PC-3 (cell line): ENCODE results near the gene RNF151. TPM values are rescaled to one million over a fixed set of nuclear protein-coding genes. Genes with fewer than 3 reads are reported as not detected.

Experiments used
- ATAC-seq: fragments of 200-7000 bp; cut with Tn5 transposase; 2 replicates; pipeline ENCODE4 v1.9.1; 2020; ENCODE audit warnings: mild to moderate bottlenecking, moderate library complexity
- BruUV-seq: library from RNA; stranded (reverse); fragments of 400-500 nt; replicated peaks from 2 replicates; lab custom pipeline; 2021; lab: Mats Ljungman, UMichigan
- CTCF ChIA-PET: fragments of 300-600 bp; sonication (Branson Sonifier 250); formaldehyde crosslinking; loops from one replicate; lab custom pipeline; 2022; ENCODE audit warnings: antibody characterized with exemption; lab: Charles Lee
- POLR2A ChIA-PET: fragments of 300-600 bp; sonication (Branson Sonifier 250); formaldehyde crosslinking; loops from one replicate; lab custom pipeline; 2022; ENCODE audit warnings: antibody characterized with exemption; ENCODE audit not compliant: unreplicated experiment; lab: Charles Lee
- DNase-seq: peaks from one replicate; pipeline ENCODE4 v3.0.0-alpha.2; 2015
- H2AFZ ChIP-seq: fragments of 300-600 bp; sonication (generic); 2 replicates; pipeline ENCODE4 v1.6.0; 2016; ENCODE audit warnings: antibody characterized with exemption, low read length
- H3F3A ChIP-seq: fragments of 300-600 bp; sonication (generic); one replicate; pipeline ENCODE4 v1.6.0; 2017; ENCODE audit warnings: antibody characterized with exemption, low read length, control low read depth, mild to moderate bottlenecking; ENCODE audit not compliant: unreplicated experiment
- H3K27ac ChIP-seq: fragments of 300-600 bp; sonication (generic); 2 replicates; pipeline ENCODE4 v1.5.1; 2016; ENCODE audit warnings: mild to moderate bottlenecking, low read length
- H3K27me3 ChIP-seq: fragments of 300-600 bp; sonication (generic); 2 replicates; pipeline ENCODE4 v1.6.1; 2016; ENCODE audit warnings: low read length, mixed read lengths
- H3K36me3 ChIP-seq: fragments of 300-600 bp; sonication (generic); 2 replicates; pipeline ENCODE4 v1.6.1; 2016; ENCODE audit warnings: low read depth, mixed run types, low read length, mixed read lengths
- H3K4me1 ChIP-seq: fragments of 300-600 bp; sonication (generic); 2 replicates; pipeline ENCODE4 v1.5.1; 2016; ENCODE audit warnings: low read length; ENCODE audit not compliant: insufficient read depth
- H3K4me2 ChIP-seq: fragments of 300-600 bp; sonication (generic); 2 replicates; pipeline ENCODE4 v1.6.0; 2016; ENCODE audit warnings: low read length
- H3K4me3 ChIP-seq: fragments of 300-600 bp; sonication (generic); 2 replicates; pipeline ENCODE4 v1.5.1; 2016; ENCODE audit warnings: mild to moderate bottlenecking, low read length, mixed read lengths
- H3K79me2 ChIP-seq: fragments of 300-600 bp; sonication (generic); 2 replicates; pipeline ENCODE4 v1.6.1; 2017; ENCODE audit warnings: low read length, mixed read lengths
- H3K9ac ChIP-seq: fragments of 300-600 bp; sonication (generic); 2 replicates; pipeline ENCODE4 v1.6.0; 2016; ENCODE audit warnings: mild to moderate bottlenecking, low read length
- H3K9me2 ChIP-seq: fragments of 300-600 bp; sonication (generic); replicated peaks from 2 replicates; pipeline ENCODE4 v1.6.1; 2016; ENCODE audit warnings: mixed run types, low read length, mixed read lengths
- H3K9me3 ChIP-seq: fragments of 300-600 bp; sonication (generic); 2 replicates; pipeline ENCODE4 v1.6.1; 2016; ENCODE audit warnings: low read length, mixed read lengths
- H4K20me1 ChIP-seq: fragments of 300-600 bp; sonication (generic); 2 replicates; pipeline ENCODE4 v1.6.1; 2016; ENCODE audit warnings: low read length, mixed read lengths
- EZH2 ChIP-seq: fragments of 300-600 bp; sonication (generic); IDR thresholded peaks from one replicate; pipeline ENCODE4 v1.6.1; 2017; ENCODE audit warnings: antibody characterized with exemption, mild to moderate bottlenecking, low read length; ENCODE audit not compliant: unreplicated experiment
- EZH2phosphoT487 ChIP-seq: fragments of 300-600 bp; sonication (generic); IDR thresholded peaks from 2 replicates; pipeline ENCODE4 v1.6.1; 2018; ENCODE audit warnings: mild to moderate bottlenecking, antibody characterized with exemption, low read length, borderline replicate concordance
- intact Hi-C: fragments of 100-400 bp; cut with micrococcal nuclease; formaldehyde crosslinking; loops from 2 replicates; pipeline ENCODE4 v1.9.0; 2023
- total RNA-seq: library from RNA; depleted of rRNA; stranded (reverse); fragments of >200 nt; gene quantifications from 2 replicates; pipeline ENCODE4 v1.2.3, GENCODE V29; 2014
- TF ChIP-seq, protein P1 (sequence below): fragments of 300-600 bp; sonication (generic); conservative IDR thresholded peaks from 2 replicates; pipeline ENCODE4 v1.5.1; 2017; ENCODE audit warnings: antibody characterized with exemption, low read depth, mild to moderate bottlenecking, low read length

Gene RNF151
- total RNA-seq, 1 experiment from 2014 or later, result not detected

DNA sequence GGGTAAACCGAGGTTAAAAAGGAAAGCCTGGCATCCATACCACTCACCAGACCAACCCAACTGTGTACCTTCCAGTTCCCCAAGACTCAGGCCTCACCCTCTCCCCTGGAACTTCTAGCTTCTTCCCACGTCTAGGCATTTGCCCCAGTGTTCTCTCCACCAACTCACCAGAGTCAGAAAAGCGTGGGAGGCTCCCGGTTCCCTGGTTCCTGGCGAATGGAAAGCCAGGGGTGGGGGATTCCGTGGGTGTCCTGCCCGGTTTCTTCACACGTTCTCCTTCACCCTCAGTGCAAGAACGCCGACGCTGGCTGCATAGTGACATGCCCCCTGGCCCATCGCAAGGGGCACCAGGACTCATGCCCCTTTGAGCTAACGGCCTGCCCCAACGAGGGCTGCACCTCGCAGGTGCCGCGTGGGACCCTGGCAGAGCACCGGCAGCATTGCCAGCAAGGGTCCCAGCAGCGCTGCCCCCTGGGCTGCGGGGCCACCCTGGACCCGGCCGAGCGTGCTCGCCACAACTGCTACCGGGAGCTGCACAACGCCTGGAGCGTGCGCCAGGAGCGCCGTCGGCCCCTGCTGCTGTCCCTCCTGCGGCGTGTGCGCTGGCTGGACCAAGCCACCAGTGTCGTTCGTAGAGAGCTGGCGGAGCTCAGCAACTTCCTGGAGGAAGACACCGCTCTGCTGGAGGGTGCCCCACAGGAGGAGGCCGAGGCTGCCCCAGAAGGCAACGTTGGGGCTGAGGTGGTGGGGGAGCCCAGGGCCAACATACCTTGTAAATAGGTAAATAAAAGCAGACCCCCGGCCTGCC lies 1.7 kb downstream of the RNF151 start:
- no peak for ATAC-seq
- no peak for TF ChIP-seq EZH2
- TF ChIP-seq, protein P1, sequence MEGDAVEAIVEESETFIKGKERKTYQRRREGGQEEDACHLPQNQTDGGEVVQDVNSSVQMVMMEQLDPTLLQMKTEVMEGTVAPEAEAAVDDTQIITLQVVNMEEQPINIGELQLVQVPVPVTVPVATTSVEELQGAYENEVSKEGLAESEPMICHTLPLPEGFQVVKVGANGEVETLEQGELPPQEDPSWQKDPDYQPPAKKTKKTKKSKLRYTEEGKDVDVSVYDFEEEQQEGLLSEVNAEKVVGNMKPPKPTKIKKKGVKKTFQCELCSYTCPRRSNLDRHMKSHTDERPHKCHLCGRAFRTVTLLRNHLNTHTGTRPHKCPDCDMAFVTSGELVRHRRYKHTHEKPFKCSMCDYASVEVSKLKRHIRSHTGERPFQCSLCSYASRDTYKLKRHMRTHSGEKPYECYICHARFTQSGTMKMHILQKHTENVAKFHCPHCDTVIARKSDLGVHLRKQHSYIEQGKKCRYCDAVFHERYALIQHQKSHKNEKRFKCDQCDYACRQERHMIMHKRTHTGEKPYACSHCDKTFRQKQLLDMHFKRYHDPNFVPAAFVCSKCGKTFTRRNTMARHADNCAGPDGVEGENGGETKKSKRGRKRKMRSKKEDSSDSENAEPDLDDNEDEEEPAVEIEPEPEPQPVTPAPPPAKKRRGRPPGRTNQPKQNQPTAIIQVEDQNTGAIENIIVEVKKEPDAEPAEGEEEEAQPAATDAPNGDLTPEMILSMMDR, result no peak
- no peak for TF ChIP-seq EZH2phosphoT487
- no TSS peak for BruUV-seq
- H3K9me3 ChIP-seq, result no peaks in the 10 kb centered on the region
- H2AFZ ChIP-seq, result no peak overlapping the region
- peaks cover 42% of the 10 kb centered on the region for H3K79me2 ChIP-seq
- H3K4me3 ChIP-seq, result no peak overlapping the region
- ChIA-PET CTCF (no interaction called here), POLR2A (no interaction called here)
- no peak overlapping the region for H3K9ac ChIP-seq
- H3K27ac ChIP-seq, result no peak overlapping the region
- no peaks in the 10 kb centered on the region for H3K9me2 ChIP-seq
- peaks cover 4% of the 10 kb centered on the region; the same call in 1 of the 2 replicates for H3K4me1 ChIP-seq
- peaks cover 8% of the 10 kb centered on the region for H3K36me3 ChIP-seq
- intact Hi-C loops, result no loop called here
- H3K27me3 ChIP-seq, result no peaks in the 10 kb centered on the region
- H3K4me2 ChIP-seq, result no peak overlapping the region
- no peak for DNase-seq
- peaks cover 8% of the 10 kb centered on the region for H4K20me1 ChIP-seq
- peaks cover 5% of the 10 kb centered on the region for H3F3A ChIP-seq

DNA sequence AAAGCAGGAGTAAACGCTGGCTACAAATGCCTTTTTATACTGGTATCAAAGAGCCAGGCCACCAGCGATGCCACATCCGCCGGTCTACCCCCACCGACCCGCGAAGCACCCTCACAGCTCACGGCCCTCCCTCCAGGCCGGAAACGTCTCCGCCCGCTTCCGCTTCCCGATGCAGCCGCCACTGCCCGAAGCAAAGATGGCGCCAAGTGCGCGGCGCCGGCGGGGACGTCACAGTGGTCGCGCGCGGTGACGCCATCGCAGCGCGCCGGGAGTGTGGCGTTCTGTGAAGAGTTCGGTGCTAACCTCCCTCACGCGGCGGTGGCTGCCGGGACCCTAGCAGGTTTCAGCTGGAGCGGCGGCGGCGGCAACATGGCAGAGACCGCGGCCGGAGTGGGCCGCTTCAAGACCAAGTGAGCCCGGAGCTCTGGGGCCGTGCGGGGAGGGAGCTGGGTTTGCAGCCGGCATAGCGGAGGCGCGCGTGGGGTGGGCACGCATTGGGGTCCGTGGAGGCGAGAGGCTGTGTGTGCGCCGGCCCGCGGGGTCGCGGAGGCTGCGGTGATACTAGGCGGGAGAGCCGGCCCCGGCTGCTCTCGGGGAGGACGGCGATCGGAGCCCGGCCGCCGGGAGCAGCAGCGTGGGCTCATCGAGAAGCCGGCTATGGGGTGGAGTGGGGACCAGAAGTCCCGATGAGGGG lies 5.3 kb downstream of the RNF151 start, which contains the start of gene TBL3:
Gene TBL3, plus strand, starts transcription at position 258 of the 694 bp plus-strand sequence. Its CDS starts 112 bp downstream, at position 370.
- intact Hi-C loops, result no loop called here
- H2AFZ ChIP-seq, result peak within 1 kb of the TSS; percentile 88

More for the DNA sequence above, 5.3 kb downstream of the RNF151 start, which contains the start of gene TBL3:
- H3K9ac ChIP-seq, result peak within 1 kb of the TSS; percentile 92
- H3K4me1 ChIP-seq, result no peaks in the 10 kb centered on the region
- H3K9me2 ChIP-seq, result no peaks in the 10 kb centered on the region
- DNase-seq, result peak; percentile 91
- no peaks in the 10 kb centered on the region for H3K27me3 ChIP-seq
- no peak for TF ChIP-seq EZH2phosphoT487
- TF ChIP-seq EZH2, result no peak
- TF ChIP-seq, protein P1, result no peak
- peaks cover 21% of the 10 kb centered on the region for H3K79me2 ChIP-seq
- ChIA-PET POLR2A (no interaction called here), CTCF (interaction anchor here (0.5 kb wide), 1 partner anchor 140 kb away, joined by 3 read pairs; no protein-coding TSS in a partner anchor)
- no peaks in the 10 kb centered on the region for H3F3A ChIP-seq
- peak within 1 kb of the TSS; percentile 33 for H3K27ac ChIP-seq
- BruUV-seq, result no TSS peak
- H3K4me2 ChIP-seq, result peak within 1 kb of the TSS; percentile 98
- no peaks in the 10 kb centered on the region for H3K36me3 ChIP-seq
- no peaks in the 10 kb centered on the region for H4K20me1 ChIP-seq
- no peaks in the 10 kb centered on the region for H3K9me3 ChIP-seq
- ATAC-seq, result peak; percentile 88
- H3K4me3 ChIP-seq, result peak within 1 kb of the TSS; percentile 95
